Brain microvascular endothelial cell (primary cell): Measurements from ENCODE around the gene TSPAN31.
"Not testable (repeated sequence)": the region's sequence is repeated elsewhere in the genome, so short reads cannot be mapped to it uniquely, and the experiment has no call there.

Experiments used
- DNase-seq: peaks from one replicate; pipeline ENCODE4 v3.0.0-alpha.2; 2020
- H3K27ac ChIP-seq: fragments of 250-450 bp; sonication (Bioruptor Pico); 2 replicates; pipeline ENCODE4 v1.5.1; 2020; ENCODE audit warnings: mild to moderate bottlenecking, moderate library complexity
- H3K27me3 ChIP-seq: fragments of 250-450 bp; sonication (Bioruptor Pico); replicated peaks from 2 replicates; pipeline ENCODE4 v1.5.1; 2020; ENCODE audit warnings: mild to moderate bottlenecking
- H3K36me3 ChIP-seq: fragments of 250-450 bp; sonication (Bioruptor Pico); replicated peaks from 2 replicates; pipeline ENCODE4 v1.5.1; 2020; ENCODE audit warnings: mild to moderate bottlenecking
- H3K4me3 ChIP-seq: 2 replicates; pipeline ENCODE4 v1.5.1; 2011; ENCODE audit warnings: low read depth, mild to moderate bottlenecking, control low read depth, low read length, moderate library complexity
- CTCF ChIP-seq: IDR thresholded peaks from 2 replicates; pipeline ENCODE4 v1.5.1; 2011; ENCODE audit warnings: low read depth, mild to moderate bottlenecking, moderate library complexity, low read length, control low read depth, inconsistent platforms; ENCODE audit errors: missing control alignments
- in situ Hi-C: cut with HindIII; loops from 2 replicates; pipeline ENCODE4 v1.10.0; 2017; ENCODE audit warnings: low sequenced_read_pairs, low pct_ligation_motif_present

The TSPAN31 gene

DNA sequence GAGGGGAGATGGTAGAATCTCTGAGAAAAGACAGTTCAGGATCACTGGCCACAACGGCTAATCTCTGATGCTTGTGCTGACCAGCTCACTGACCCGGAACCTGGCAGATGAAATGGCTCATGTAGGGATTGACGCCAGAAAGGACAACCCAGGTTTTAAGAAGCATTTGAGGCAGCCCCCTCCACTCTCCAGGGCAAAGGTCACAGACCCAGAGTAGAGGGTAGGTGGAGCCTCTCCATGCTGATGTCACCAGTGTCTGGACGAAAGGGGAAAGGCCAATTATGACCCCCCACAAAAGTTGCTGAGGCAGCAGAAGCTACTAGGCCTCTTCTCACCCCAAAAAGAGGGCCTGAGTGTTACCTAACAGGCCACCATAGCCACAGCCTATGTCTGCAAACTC, 25.9 kb downstream of the TSPAN31 start:
- TF ChIP-seq CTCF, result no peak
- Histone ChIP-seq H3K27me3 (peaks cover 6% of the 10 kb centered on the region), H3K27ac (no peak overlapping the region), H3K4me3 (no peak overlapping the region), H3K36me3 (peaks cover 10% of the 10 kb centered on the region)
- DNase-seq, result no peak
- in situ Hi-C loops, result no loop called here

DNA sequence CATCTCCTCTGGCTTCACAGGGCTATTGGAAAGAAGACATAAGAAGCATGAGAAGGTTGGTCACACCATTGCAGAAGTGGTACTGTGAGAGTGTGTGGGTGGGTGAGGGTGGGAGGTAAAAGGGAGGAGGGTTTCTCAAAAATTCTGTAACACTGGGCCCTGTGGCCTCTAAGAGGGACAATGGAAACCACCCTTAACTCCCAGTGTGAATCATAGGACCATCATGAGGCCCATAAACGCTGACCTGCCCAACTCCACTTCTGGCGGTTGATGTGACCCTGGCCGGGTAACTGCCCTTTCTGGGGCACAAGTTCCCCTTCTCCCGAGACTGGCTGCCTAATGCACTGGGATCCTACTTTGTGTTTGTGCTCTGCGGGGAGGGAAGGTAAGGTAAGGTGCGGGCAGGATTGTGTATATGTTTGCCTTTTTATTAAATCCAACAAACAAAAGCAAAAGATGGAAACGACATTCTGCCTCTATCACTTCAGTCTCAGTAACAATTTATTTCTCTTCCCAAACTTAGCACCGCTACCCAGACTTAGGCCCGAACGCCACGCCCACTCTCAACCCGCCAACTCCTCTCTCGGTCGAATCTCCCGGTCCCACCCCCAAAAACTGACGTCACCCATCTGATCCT, 26.5 kb downstream of the TSPAN31 start:
- TF ChIP-seq CTCF, result no peak
- Histone ChIP-seq H3K27me3 (peaks cover under 1% of the 10 kb centered on the region), H3K4me3 (peak overlapping the region; percentile 97), H3K27ac (peak overlapping the region; percentile 91), H3K36me3 (peaks cover 10% of the 10 kb centered on the region)
- in situ Hi-C loops, result no loop called here
- DNase-seq, result peak; percentile 91

- H3K4me3 ChIP-seq, result peak within 1 kb of the TSS; percentile 97
These were observed 27.1 kb downstream of the TSPAN31 start, which contains the start of gene METTL1 for GRCh38 chr12:57771873-57772428. Gene METTL1, minus strand, starts transcription at chr12:57772105. Its CDS starts 22 bp downstream, at chr12:57772083.

GRCh38 chr12:57772429-57773322, 27.8 kb downstream of the TSPAN31 start, which contains the start of gene EEF1AKMT3:
Gene EEF1AKMT3, plus strand, starts transcription at chr12:57772614. Its CDS starts 111 bp downstream, at chr12:57772725.
- no peak for TF ChIP-seq CTCF
- peak; percentile 33 for DNase-seq
- in situ Hi-C loops, result no loop called here

More at GRCh38 chr12:57771873-57772428, 27.1 kb downstream of the TSPAN31 start, which contains the start of gene METTL1:
- Histone ChIP-seq H3K27ac (peak within 1 kb of the TSS; percentile 91), H3K27me3 (no peaks in the 10 kb centered on the region), H3K36me3 (peaks cover 10% of the 10 kb centered on the region)
- peak; percentile 98 for DNase-seq
- in situ Hi-C loops, result no loop called here
- no peak for TF ChIP-seq CTCF

DNA sequence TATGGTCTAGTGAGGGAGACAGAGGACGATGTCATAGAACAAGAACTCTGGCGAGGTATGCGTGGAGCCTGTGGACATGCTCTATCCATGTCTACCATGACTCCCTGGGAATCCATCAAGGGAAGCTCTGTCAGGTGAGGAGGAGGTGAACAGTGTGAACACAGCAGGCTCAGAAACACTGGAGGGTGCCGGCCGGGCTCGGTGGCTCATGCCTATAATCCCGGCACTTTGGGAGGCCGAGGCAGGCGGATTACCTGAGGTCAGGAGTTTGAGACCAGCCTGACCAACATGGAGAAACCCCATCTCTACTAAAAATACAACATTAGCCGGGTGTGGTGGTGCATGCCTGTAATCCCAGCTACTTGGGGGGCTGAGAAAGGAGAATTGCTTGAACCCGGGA, 29.8 kb downstream of the TSPAN31 start:
- H3K4me3 ChIP-seq, H3K27ac ChIP-seq, H3K27me3 ChIP-seq, in situ Hi-C loops, H3K36me3 ChIP-seq, DNase-seq: not testable (repeated sequence)

More at GRCh38 chr12:57772429-57773322, 27.8 kb downstream of the TSPAN31 start, which contains the start of gene EEF1AKMT3:
- peaks cover 10% of the 10 kb centered on the region for H3K36me3 ChIP-seq
- no peaks in the 10 kb centered on the region for H3K27me3 ChIP-seq
- peak within 1 kb of the TSS; percentile 97 for H3K4me3 ChIP-seq
- H3K27ac ChIP-seq, result peak within 1 kb of the TSS; percentile 91

DNA sequence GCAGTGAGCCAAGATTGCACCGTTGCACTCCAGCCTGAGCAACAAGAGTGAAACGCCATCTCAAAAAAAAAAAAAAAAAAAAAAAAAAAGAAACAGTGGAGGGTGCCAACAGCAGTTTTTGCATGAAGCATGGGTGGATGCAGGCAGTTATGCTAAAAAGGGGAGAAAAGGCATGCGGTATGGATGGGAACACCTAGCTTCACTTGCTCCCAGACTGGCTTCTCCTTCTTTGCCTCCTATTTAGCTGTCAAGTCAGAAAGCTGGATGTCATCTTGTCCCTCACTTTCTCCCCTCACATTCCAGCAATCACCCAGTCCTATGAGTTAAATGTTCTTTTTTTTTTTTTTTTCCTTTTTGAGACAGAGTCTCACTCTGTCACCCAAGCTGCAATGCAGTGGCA, 30.2 kb downstream of the TSPAN31 start:
- Histone ChIP-seq H3K27ac (no peak overlapping the region), H3K27me3 (no peaks in the 10 kb centered on the region), H3K36me3 (peaks cover 4% of the 10 kb centered on the region), H3K4me3 (no peak overlapping the region)
- DNase-seq, result no peak
- TF ChIP-seq CTCF, result no peak
- in situ Hi-C loops, result no loop called here
